Left hindlimb (tissue), 1 donor: ENCODE results near the gene CASKIN1.

Experiments used
- DNase-seq: peaks from one replicate; pipeline ENCODE4 v3.0.0-alpha.2; 2018

The CASKIN1 gene

GRCh38 chr16:2233046-2233775 lies 36.8 kb upstream of the CASKIN1 start:
- DNase-seq: no peak

DNA sequence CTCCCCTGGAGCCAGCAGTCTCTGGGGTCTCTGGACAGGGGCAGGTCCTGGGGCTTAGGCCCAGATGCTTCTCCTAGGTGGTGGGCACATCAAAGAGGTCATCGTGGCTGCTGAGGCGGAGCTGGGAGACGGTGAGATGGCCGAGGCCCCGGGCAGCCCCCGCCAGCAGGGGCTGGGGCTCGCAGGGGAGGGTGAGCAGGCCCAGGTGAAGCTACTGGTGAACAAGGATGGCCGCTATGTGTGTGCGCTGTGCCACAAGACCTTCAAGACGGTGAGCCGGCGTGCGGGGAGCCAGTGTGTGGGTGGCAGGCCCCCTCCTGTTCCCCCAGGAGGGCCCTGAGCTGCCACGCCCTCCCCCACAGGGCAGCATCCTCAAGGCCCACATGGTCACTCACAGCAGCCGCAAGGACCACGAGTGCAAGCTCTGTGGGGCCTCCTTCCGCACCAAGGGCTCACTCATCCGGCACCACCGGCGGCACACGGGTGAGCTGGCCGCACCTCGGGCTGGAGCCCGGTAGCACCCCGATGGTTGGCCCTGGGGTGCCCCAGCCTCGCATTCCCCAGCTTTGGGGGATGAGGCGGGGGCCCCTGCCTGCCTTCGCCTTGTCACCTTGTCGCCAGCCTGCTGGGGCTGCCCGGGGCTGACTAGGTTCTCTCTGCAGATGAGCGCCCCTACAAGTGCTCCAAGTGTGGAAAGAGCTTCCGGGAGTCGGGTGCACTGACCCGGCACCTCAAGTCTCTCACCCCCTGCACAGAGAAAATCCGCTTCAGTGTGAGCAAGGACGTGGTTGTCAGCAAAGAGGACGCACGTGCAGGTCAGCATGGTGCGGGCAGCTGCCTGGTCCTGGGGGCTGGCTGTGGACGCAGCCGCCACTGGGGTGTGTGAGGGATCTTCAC lies 35.9 kb upstream of the CASKIN1 start:
- DNase-seq: no peak

- DNase-seq: no peak
These were observed 34.9 kb upstream of the CASKIN1 start for GRCh38 chr16:2231016-2231931.

- no peak for DNase-seq
These were observed 34.0 kb upstream of the CASKIN1 start for GRCh38 chr16:2230376-2230775.

DNA sequence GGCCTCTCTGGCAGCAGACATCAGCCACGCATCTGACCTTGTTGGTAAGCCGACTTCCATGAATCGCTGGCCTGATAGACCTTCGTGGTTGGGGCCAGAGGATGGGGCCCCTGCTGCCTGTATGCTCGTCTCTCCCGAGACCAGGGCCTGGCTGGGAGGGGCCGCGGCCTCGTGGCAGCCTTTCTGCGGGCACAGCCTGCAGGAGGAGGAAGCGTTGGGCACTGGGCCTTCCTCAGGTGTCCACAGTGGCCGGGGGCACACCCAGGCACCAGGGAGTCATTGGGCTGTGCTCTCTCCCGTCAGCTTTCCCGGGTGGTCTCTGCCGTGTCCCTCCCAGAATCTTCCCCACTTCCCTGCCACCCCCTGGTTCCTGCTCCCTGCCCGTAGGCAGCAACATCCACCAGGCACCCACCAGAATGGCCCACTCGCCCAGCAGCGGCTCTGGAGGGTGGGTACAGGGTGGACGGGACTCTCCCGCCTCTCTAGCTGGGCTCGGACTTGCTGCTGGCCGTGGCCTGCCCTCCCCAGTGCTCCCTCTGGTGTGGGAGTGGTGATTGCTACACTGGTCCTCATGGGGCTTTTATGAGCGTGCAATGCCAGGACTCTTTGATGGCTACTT lies 33.3 kb upstream of the CASKIN1 start:
- no peak for DNase-seq

- no peak for DNase-seq
These were observed 32.7 kb upstream of the CASKIN1 start for GRCh38 chr16:2229091-2229490.

DNA sequence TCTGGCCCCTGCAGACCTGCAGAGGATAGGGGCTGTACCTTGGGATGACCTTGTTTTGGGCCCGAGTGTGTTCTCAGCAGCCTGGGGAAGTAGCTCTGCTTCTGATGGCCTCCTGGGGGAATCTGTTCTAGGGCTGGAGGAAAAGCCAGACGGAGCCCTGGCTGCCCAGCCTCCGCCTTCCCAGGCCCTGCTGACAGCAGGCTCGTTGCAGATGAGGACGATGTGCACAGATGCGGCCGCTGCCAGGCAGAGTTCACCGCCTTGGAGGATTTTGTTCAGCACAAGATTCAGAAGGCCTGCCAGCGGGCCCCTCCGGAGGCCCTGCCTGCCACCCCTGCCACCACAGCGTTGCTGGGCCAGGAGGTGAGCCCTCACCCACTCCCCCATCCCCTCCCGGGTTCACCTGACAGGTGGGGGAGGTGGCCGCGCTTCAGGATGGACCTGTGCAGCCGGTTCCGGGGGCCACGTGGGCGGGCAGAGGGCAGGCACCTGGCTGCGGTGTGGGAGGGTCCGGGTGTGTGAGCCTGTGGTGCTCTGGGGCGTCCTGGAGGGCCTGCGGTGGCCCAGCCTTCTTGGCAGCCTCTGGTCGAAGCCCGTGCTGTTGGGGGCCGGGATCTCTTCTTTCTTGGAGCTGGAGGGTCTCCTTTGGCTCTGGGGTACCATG lies 31.9 kb upstream of the CASKIN1 start:
- DNase-seq: no peak

DNA sequence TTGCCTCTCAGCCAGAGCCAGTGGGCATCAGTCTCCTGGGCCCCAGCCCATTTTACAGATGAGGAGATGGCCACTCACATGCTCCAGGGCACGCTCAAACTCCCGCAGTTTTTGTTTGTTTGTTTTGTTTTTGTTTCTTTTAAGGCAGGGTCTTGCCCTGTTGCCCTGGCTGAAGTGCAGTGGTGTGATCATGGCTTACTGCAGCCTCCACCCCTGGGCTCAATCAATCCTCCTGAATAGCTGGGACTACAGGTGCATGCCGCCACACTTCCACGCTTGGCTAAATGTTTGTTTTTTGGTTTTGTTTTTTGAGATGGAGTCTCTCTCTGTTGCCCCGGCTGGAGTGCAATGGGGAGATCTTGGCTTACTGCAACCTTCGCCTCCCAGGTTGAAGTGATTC lies 30.5 kb upstream of the CASKIN1 start:
- DNase-seq: no peak

- no peak for DNase-seq
These were observed 29.9 kb upstream of the CASKIN1 start for GRCh38 chr16:2226245-2226793.

GRCh38 chr16:2223942-2224486 lies 27.6 kb upstream of the CASKIN1 start:
- DNase-seq: no peak

DNA sequence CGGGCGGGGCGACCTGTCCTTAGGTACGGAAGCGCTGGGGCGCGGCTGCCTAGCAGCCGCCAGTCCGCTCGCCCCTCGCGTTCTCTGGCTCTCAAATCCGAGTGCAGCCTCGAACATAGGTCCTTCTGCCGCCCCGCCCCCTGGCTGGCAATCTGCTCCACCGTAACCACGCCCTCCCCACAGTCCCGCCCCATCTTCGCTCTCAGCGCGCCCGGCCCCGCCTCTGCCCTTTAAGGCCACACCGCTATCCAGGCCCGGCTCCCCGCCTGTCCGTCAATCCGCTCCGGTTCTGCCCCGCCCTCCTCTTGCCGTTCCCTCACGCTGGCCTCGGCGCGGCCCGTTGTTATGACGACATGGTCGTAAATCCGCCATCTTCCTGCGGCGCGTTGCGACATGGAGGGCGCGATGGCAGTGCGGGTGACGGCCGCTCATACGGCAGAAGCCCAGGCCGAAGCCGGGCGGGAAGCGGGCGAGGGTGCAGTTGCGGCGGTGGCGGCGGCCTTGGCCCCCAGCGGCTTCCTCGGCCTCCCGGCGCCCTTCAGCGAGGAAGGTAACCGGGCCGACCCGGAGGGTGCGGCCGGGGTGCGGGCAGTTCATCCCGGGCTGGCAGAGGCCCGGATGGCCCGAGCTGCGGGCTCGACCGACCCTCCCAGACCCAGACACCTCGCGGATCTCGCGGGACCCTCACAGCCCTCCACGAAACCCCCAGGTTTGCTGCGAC lies 27.0 kb upstream of the CASKIN1 start, which contains the start of gene E4F1:
E4F1 (plus strand) TSS at position 371 of the 721 bp plus-strand sequence; CDS start at position 394, 23 bp downstream.
- DNase-seq: peak; percentile 99

- no peak for DNase-seq
These were observed 19.9 kb upstream of the CASKIN1 start for GRCh38 chr16:2216330-2216729.

GRCh38 chr16:2214719-2214968 lies 18.2 kb upstream of the CASKIN1 start, which contains the start of gene PGP:
Gene PGP (minus strand): TSS chr16:2214840. CDS start chr16:2214777, 63 bp downstream.
- no peak for DNase-seq

DNA sequence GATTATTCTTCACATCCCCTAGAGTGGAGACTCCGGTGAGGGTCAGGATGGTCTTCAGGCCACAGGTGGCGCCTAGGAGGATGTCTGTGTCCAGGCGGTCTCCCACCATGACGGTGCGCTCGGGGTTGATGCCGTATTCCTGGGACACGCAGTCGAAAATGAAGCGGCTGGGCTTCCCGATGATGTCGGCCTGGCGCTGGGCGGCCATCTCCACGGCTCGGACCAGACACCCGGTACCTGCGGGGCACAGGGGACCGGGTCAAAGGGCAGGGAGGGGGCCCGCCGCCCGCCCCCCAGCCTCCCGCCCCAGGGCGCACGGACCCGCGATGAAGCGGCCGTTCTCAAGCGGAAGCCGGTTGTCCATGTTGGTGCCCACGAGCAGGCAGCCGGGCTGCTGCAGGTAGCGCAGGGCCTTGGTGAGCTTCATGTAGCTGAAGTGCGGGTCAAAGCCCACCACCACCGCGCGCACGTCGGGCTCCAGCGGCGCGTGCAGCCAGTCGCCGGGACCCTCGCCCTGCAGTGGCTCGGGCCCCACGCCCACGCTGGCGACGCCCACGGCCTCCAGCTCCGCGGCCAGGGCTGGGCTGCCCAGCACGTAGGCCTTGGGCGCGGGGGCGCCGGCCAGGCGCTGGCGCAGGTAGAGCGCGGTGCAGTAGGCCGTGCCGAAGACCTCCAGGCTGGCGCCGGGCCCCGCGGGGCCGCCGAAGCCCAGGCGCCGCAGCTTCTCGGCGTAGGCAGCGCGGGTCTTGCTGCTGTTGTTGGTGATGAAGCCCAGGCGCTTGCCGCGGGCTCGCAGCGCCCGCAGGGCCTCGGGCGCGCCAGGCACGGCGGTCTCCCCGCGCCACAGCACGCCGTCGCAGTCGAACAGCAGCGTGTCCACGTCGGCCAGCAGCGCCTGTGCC lies 17.7 kb upstream of the CASKIN1 start:
- no peak for DNase-seq

GRCh38 chr16:2212362-2213324 lies 16.2 kb upstream of the CASKIN1 start:
- peak; percentile 49 for DNase-seq

DNA sequence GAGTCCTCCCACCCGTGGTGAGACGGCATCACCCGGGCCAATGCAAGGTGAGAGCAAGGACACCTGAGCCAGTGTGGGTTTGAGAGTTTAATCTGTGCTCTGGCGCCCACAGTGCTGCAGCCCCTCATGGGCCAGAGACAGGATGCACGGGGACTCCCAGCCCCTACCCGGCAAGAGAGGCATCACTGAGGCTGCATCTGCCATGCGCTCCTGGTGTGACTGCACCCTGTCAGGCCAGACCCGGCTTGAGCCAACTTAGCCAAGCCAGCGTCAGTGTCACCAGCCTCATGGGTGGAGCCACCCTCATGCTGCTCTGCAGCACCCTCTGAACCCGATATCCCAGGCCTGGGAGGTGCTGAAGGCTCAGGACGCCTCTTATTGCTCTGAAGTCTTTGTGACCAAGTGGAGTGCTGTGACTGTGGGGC lies 15.5 kb upstream of the CASKIN1 start:
- no peak for DNase-seq

GRCh38 chr16:2210386-2211365 lies 14.3 kb upstream of the CASKIN1 start, which contains the start of gene BRICD5:
Gene BRICD5 (minus strand): TSS chr16:2210863. CDS start chr16:2210833, 30 bp downstream.
- DNase-seq: peak; percentile 31
